Measurements from ENCODE around the gene KRTAP10-8.
A peak's percentile ranks its signal among the peaks of the same experiment; 100 is the strongest.
"Not testable (repeated sequence)": the region's sequence is repeated elsewhere in the genome, so short reads cannot be mapped to it uniquely, and the experiment has no call there.

Gene KRTAP10-8

DNA sequence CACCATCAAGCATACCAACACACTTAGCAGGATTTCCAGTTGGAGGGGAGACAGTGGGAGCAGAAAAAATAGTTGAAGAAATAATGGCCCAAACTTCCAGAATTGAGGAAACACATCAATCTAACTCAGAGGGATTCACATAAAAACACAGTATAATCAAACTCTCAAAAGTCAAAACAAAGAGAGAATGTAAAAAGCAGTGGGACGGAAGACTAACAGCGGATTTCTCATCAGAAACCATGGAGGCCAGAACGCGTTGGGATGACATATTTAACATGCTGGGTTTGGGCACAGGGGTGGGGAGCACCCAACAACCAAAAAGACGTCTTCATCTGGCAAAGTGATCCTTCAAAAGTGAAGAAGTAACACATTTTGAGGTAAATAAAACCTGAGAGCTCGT, 8.0 kb downstream of the KRTAP10-8 start:
- DNase-seq: no peak

DNA sequence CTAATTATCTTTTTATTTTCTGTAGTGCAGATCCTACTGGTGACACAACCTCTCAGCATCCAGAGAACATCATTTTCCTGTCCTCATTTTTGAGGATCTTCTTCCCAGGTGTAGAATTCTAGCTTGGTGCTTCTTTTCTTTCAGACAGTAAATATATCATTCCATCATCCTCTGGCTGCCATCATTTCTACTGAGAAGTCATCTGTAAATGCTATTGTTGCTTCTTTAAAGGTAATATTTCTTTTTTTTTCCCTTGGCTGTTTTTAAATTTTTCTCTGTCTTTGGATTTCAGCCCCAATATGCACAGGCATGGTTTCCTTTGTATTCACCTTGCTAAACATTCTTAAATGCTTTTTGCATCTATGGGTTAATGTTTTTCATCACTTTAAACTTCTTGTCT, 11.7 kb downstream of the KRTAP10-8 start:
- DNase-seq: no peak

DNA sequence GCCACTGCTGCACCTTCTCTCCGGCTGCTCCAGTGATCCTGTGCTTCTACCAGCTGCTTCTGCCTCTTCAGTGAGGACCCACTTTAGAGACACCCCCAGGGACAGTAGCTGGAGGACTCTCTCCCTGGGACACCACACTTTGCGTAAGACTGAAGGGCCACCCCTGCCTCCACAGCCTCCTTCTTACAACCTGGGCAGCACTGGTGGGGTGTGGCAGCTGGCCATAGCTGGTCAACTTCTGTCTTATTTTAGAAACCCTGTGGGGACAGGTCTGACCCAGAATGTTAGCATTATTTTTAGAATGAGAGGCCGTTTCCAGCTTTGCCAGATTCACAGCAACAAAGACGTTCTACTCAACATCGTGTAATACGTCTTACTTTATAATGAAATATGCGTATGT, 13.9 kb downstream of the KRTAP10-8 start:
- no peak for DNase-seq

DNA sequence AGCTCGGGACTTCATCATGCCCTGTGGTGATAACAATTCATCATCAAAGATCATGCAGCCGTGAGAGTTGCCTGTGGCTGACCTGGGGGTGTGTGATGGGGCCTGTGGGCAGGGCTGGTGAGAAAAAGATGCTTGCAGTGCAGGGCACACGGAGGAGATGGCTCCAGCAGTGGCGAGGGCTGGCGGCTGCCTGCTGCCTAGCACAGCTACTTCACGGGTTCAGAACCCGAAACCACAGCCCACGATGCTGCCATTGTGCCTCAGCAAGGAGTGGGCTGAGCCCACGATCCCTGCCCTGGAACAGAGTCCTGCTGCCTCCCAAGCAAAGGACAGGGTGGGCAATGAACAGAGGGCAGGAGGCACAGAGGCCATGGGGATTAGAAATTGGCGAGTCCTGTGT, 14.4 kb downstream of the KRTAP10-8 start:
- no peak for DNase-seq

DNA sequence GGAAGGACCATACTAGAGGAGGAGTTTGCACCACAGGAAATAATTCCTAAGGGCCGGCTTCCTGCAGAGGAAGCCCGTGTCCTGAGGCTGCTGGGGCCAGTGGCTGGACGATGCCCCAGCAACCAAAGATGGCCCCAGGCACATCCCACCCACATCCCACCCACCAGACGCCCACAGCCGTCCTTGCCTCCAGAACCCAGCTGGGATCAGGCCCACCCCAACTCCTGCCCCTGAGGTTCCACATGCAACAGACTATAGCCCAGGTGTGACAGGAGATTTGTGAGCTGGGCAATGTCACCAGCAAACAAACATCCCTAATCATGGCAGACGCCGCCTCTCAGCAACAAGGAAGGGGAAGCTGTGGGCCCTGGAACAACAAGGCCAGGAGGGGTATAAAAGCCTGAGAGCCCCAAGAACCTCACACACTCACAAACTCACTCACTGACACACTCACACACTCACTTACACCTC, 14.8 kb downstream of the KRTAP10-8 start, which contains the start of gene KRTAP10-9:
Gene KRTAP10-9 (plus strand): TSS at position 421 of the 471 bp plus-strand sequence. CDS start 79 bp downstream, outside the sequence.
- no peak for DNase-seq

DNA sequence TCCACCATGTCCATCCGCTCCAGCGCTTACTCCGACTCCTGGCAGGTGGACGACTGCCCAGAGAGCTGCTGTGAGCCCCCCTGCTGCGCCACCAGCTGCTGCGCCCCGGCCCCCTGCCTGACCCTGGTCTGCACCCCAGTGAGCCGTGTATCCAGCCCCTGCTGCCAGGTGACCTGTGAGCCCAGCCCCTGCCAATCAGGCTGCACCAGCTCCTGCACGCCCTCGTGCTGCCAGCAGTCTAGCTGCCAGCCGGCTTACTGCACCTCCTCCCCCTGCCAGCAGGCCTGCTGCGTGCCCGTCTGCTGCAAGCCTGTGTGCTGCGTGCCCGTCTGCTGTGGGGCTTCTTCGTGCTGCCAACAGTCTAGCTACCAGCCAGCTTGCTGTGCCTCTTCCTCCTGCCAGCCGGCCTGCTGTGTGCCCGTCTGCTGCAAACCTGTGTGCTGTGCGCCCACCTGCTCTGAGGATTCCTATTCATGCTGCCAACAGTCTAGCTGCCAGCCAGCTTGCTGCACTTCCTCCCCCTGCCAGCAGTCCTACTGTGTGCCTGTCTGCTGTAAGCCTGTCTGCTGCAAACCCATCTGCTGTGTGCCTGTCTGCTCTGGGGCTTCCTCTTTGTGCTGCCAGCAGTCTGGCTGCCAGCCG, 15.4 kb downstream of the KRTAP10-8 start:
- DNase-seq: not testable (repeated sequence)

DNA sequence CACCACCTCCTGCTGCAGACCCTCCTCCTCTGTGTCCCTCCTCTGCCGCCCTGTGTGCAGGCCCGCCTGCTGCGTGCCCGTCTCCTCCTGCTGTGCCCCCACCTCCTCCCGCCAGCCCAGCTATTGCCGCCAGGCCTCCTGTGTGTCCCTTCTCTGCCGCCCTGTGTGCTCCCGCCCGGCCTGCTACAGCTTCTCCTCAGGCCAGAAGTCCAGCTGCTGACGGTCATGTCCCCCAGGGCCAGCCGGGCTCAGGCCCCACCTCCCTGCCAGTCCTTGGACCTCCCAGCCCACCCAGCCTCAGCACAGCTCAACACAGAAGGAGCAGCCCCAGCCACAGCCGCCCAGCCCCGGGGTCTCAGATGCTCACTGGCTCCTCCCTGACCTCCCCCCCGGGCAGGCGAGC, 16.0 kb downstream of the KRTAP10-8 start:
- DNase-seq: not testable (repeated sequence)

DNA sequence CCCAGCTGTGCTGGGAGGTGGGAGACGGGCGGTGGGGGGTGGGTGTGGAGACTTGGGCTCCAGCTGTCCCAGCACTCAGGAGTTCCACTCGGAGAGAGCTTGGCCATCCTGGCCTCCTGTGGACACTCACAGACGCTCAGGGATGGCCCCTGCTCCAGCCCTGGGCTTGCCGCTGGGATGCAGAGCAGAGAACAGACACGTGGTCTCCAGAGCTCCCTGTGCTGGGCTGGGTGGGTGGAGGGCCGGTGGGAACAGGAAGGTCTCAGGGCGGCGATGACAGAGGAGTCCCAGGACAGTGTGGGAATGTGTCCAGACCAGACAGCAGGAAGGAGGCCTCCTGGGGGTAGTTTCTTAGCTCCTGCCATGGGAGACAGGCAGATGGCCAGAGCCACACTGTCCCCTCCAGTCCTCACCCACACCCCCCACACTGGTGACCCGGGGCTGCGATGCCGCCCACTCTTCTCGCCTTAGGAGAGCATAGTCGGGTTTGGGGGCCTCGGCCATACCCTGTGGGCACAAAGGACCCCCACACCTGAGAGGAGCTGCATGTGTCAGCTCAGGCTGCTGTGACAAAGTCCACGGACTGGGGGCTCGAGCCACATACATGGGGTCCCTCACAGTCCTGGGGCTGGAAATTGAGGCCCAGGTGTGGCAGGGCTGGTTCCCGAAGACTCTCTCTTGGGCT, 17.0 kb downstream of the KRTAP10-8 start:
- no peak for DNase-seq

DNA sequence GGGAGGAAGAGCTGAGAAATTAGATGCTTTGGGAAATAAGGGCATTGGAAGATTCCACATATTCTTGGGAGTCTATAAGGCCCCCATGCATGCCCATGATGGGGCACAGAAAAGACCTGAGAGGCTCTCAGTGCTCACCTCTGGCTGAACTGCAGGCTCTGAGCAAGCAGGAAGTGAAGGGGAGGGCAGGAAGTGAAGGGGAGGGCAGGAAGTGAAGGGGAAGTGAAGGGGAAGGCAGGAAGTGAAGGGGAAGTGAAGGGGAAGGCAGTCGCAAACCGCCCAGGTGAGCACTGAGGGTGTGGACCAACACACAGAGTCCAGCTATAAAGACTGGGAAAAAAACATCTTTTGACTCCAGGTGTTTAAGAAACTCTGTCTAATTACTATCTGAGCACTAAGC, 18.6 kb downstream of the KRTAP10-8 start:
- DNase-seq: peak; percentile 16

DNA sequence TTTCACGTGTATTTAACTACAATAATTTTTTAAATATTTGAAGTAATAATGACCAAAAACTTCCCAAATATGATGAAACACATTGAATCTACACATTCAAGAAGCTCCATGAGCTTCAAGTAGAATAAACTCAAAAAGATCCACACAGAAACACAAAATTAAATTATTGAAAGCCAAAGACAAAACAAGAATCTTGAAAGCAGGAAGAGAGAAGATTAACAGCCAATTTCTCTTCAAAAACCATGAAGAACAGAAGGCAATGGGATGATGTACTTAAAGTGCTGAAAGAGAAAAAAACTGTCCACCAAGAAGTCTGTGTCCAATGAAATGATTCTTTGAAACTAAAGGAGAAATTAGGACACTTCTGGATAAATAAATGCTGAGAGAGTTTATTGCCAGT, 20.2 kb downstream of the KRTAP10-8 start:
- no peak for DNase-seq

DNA sequence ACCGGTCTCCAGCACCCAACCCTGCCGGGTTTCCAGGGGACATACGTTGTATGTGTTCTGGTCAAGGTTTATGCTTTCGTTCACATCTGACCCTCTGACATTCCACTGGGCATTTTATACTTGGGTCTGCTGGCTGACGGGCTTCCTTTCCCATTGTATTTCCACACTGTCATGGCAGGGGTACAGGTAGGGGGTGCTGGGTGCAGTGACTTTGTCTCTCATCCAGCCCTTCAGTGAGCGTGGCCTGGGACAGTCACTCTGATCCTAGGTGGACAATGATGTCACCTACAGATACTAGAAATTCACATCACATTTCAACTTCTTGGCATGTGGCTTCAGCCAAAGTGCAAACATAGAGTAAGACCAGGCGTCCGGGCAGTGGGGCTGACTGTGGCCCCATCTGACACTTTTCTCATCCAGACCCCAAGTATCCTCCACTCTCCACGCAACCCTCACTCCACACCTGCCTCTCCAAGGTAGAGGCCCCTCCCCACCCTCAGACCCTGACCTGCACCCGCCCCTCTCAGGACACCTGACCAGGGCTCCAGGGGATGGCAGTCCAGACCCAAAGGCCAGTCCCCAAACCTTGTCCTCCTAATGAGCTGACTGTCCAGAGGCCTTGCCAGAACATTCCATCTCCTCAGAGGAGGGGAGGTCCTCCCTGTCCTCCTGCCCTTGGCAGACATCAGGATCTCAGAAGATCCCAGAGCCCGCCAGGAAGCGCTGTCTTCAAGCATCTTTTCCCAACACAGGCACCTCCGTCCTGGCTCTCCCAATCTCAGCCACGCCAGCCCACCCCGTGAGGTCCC, 24.5 kb downstream of the KRTAP10-8 start:
- DNase-seq: no peak

DNA sequence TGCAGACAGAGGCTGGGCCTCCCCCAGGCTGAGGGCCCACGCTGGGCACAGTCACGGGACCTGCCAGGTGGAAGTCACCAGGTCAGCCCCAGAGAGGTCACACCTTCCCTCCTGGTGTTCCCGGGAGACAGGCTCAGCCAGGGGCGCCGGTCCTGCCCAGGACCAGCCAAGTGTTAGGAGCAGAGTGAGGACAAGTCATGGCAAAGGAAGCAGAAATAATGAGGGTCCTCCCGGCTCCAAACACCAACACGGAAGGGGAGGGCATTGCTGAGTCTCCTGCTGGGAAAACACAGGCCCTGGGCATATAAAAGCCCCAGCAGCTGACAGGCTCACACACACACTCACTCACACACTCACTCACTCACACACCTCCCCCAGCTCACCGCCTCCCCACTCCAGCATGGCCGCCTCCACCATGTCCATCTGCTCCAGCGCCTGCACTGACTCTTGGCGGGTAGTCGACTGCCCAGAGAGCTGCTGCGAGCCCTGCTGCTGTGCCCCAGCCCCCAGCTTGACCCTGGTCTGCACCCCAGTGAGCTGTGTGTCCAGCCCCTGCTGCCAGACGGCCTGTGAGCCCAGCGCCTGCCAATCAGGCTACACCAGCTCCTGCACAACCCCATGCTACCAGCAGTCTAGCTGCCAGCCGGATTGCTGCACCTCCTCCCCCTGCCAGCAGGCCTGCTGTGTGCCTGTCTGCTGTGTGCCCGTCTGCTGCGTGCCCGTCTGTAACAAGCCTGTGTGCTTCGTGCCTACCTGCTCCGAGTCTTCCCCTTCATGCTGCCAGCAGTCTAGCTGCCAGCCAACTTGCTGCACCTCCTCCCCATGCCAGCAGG, 25.4 kb downstream of the KRTAP10-8 start, which contains the start of gene KRTAP10-10:
Gene KRTAP10-10 (plus strand): TSS at position 339 of the 833 bp plus-strand sequence. CDS start 62 bp downstream, at position 401.
- DNase-seq: no peak

DNA sequence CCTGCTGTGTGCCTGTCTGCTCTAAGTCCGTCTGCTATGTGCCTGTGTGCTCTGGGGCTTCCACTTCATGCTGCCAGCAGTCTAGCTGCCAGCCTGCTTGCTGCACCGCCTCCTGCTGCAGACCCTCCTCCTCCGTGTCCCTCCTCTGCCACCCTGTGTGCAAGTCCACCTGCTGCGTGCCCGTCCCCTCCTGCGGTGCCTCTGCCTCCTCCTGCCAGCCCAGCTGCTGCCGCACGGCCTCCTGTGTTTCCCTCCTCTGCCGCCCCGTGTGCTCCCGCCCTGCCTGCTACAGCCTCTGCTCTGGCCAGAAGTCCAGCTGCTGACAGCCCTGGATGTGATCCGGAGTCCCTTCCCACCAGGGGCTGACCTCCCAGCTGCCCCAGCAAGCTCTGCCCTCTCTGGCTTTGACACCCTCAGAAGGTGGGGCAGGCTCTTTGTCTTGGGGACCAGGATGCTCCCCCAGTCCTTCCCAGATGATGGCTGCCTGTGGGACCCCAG, 26.0 kb downstream of the KRTAP10-8 start:
- not testable (repeated sequence) for DNase-seq

DNA sequence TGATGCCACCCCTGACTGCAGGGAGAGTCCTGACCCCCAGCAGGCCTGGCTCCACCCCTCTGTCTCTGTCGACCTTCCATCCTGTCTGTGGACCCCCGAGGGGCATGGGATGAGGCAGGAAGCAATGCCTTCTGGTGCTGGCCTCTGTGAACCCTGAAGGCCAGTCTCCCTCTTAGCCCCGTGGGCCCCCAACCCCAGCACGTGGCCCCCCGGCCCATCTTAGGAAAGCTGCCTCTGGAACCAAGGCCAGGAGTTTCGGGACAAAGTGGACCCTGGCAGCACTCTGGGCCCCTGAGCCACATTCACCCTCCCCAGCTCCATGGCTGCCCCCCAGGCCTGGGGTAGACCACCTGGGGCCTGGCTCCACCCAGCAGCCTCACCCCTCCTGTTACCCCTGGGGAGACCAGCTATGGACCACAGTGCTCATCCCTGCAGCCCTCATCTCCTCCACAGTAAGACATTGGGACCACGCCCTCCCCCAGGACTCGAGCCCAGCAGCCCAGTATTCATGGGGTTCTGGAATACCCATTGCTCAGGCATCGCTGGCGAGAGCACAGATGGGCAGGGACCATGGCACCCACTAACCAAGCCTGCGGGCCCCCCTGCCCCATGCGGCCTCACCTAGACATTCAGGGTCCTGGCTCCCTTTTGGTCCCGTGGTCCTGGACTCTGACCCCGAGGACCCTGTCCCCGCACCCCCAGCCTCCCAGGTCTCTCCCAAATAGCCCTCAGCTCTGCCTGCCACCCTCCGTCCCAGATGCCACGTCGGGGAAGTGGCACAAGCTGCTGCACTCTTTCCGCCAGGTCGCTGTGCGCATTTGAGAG, 26.8 kb downstream of the KRTAP10-8 start:
- DNase-seq: not testable (repeated sequence)

DNA sequence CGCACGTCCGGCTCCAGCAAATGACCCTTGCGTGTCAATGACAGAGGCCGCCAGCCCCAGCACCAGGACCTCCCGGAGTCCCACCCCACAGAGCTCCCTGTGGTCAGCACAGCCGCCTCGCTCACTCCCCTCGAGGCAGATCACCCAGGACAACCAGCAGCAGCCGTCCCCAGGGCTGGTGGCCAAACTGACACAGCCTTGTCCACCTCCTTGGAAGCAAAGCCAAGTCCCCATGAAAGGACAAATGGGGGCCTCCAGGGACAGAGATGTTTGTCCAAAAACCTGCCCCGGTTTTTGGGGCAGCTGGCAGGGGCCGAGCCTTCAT, 27.4 kb downstream of the KRTAP10-8 start:
- DNase-seq: no peak

DNA sequence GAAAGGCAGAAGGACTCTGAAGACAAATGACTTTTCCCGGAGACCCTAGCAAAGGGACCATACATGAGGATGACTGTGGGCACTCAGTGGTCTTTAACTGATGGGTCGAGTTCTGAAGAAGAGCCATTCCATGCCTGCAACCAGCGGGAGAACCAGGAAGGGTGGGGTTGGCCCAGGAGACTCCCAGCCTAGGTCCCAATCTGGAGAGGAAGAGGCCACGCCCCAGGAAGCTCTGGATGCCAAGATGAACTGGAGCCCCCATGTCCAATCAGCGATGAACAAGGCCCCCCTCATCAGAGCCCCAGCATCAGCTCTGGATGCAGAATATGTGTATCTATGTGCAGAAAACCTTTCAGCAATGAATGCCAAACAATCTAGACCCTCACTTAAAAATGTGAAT, 28.9 kb downstream of the KRTAP10-8 start:
- DNase-seq: no peak

DNA sequence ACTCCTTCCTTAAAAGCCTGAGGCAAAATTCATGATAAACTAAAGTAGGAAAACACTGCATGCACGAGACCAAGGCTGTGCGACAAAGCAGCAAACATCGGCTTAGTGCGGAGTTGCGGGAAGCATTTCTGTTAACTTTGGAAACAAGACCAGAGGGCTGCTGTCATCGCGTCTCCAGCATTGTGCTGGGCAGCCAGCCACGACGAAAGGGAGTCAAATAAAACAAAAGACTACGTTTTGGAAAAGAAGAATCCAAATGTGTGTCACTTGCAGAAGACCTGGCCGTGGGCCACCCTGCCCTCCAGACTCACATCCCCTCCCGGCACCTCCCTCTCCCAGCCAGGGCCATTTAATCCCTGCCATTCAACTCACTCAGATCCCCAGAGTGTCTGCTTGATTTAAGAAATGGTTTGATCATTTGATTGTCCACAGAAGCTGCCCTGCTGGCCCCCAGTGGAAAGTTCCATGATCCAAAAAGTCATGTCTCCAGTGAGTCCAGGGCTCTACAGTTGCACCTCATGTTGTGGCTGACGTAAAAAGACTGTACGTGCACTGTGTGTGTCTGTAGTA, 31.9 kb downstream of the KRTAP10-8 start:
- no peak for DNase-seq

DNA sequence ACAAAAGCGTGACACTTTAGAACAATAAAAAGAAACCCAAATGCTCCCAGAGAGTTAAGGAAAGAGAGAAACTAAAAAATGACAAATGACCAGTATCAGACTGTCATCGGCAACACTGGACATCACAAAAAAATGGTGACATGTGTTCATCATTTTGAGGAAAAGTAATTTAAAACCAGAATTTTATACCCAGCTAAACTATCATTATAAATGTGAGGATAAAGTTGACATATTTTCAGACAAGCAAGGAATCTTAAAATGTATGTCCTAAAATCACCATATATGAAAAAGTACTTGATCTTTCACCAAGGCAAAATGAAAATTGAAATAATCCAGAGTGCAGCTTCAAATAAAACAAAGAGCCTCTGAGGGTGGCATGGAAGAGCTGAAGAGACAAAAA, 33.0 kb downstream of the KRTAP10-8 start:
- no peak for DNase-seq

DNA sequence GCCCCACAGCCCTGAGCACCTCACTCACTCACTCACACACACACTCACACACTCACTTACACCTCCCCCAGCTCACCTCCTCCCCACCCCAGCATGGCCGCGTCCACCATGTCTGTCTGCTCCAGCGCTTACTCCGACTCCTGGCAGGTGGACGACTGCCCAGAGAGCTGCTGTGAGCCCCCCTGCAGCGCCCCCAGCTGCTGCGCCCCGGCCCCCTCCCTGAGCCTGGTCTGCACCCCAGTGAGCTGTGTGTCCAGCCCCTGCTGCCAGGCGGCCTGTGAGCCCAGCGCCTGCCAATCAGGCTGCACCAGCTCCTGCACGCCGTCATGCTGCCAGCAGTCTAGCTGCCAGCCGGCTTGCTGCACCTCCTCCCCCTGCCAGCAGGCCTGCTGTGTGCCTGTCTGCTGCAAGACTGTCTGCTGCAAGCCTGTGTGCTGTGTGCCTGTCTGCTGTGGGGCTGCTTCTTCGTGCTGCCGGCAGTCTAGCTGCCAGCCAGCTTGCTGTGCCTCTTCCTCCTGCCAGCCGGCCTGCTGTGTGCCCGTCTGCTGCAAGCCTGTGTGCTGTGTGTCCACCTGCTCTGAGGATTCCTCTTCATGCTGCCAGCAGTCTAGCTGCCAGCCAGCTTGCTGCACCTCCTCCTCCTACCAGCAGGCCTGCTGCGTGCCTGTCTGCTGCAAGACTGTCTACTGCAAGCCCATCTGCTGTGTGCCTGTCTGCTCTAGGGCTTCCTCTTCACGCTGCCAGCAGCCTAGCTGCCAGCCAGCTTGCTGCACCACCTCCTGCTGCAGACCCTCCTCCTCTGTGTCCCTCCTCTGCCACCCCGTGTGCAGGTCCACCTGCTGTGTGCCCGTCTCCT, 34.7 kb downstream of the KRTAP10-8 start, which contains the start of gene KRTAP10-11:
Gene KRTAP10-11 (plus strand): TSS at position 49 of the 856 bp plus-strand sequence. CDS start 45 bp downstream, at position 94.
- not testable (repeated sequence) for DNase-seq

DNA sequence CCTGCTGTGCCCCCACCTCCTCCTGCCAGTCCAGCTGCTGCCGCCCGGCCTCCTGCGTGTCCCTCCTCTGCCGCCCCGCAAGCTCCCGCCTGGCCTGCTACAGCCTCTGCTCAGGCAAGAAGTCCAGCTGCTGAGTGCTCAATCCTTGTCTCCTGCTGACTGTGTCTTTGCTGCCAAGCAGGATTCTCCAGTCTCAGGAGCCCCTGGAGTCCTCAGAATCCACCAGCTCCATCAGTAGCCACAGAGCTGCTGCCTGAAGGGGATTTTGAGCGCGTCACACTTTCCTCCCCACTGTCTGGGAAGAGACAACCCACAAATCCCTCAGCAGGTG, 35.3 kb downstream of the KRTAP10-8 start:
- no peak for DNase-seq

Data from CD4-positive, alpha-beta T cell treated with Interleukin-6 for 4 hours (primary cell).